IPS-11a (cell line): ENCODE data around the gene DPEP2NB.
"Not testable (repeated sequence)": the region's sequence is repeated elsewhere in the genome, so short reads cannot be mapped to it uniquely, and the experiment has no call there.

Source experiments
- H3K4me3 ChIP-seq: one replicate; pipeline ENCODE4 v1.5.1; 2013; ENCODE audit warnings: low read depth, low read length, control low read depth

Gene DPEP2NB

DNA sequence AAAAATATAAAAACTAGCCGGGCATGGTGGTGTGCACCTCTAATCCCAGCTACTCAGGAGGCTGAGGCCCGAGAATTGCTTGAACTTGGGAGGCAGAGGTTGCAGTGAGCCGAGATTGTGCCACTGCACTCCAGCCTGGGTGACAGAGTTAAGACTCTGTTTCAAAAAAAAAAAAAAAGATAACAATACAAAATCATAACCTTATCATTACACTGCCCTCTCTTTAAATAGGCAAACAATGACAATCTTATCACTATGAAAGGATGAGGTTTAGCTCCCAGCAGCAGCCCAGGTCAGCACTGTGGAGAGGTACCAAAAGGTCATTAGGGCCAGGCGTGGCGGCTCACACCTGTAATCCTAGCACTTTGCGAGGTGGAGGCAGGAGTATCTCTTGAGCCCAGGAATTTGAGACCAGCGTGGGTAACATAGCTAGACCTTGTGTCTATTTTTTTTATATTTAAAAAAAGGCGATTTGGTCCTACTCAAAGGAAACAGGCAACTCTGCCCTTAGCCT, 3.5 kb upstream of the DPEP2NB start:
- no peak overlapping the region for H3K4me3 ChIP-seq

DNA sequence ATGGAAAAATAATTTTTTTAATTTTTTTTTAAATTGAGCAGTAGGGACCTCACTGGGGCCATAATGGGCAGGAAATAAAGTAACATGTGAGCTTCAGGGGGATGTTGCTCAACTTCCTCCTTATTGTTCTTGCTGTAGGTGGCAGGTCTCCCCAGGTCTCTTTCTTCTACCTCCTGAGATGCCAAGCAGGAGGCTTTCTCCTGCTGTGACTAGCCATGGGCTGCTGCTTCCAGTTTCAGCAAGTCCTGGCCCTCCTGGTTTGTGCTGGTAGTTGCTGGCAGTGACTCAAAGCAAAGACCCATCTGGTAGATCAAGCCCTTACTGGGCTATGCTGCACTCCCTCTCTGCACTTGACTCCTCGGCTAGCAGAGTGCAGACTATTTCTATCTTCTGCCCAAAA, 2.3 kb downstream of the DPEP2NB start:
- H3K4me3 ChIP-seq: no peak overlapping the region

DNA sequence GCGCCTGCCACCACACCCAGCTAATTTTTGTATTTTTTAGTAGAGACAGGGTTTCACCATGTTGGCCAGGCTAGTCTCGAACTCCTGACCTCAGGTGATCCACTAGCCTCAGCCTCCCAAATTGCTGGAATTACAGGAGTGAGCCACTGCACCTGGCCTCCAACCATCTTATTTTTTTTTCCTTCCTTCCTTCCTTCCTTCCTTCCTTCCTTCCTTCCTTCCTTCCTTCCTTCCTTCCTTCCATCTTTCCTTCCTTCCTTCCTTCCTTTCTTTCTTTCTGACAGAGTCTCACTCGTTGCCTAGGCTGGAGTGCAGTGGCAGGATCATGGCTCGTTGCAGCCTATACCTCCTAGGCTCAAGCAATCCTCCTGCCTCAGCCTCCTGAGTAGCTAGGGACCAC, 5.8 kb downstream of the DPEP2NB start:
- H3K4me3 ChIP-seq: not testable (repeated sequence)

DNA sequence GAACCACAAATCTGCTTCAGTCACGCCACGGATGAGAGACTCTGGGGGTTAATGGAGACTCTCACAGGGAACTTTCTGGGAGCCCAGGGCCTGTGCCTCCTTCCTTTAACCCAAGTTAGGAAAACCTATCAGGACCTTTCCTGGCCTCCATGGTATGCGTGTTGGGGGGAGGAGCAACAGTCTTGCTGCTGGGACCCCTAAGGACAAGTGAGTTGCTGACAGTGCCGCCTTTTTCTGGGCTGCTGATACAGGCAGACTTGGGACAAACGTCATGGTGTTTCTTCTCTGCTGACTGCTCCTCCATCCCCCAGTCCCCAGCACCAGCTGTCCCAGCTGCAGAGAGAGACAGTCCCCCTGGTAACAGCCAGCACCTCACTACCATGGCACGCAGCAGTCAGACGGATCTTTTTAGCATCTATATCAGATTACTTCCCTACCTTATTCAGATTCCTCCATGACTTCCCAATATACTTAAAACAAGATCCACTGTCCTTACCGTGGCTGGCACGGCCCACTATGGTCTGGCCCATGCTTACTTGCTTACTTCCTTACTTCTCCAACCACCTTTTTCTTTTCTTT, 6.5 kb downstream of the DPEP2NB start:
- H3K4me3 ChIP-seq: no peak overlapping the region

DNA sequence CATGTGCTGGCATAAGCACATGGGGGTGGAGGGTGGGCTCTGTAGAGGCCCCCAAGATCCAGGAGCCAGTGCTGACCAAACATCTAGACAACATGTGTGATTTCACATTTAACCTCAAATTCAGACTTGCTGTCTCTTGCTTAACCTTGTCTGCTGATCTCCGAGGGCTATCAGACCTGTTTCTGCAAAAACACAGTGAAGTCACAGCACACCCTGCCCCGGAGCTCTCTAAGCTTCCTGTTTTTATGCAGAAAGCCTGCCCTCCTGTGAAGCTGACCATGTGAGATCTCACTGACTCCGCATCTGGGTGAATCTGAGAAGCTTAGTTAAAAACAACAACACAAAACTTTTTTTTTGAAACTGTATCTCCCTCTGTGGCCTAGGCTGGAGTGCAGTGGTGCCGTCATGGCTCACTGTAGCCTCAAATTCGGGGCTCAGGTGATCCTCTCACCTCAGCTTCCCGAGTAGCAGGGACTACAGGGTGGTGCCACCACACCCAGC, 9.9 kb downstream of the DPEP2NB start:
- no peak overlapping the region for H3K4me3 ChIP-seq

DNA sequence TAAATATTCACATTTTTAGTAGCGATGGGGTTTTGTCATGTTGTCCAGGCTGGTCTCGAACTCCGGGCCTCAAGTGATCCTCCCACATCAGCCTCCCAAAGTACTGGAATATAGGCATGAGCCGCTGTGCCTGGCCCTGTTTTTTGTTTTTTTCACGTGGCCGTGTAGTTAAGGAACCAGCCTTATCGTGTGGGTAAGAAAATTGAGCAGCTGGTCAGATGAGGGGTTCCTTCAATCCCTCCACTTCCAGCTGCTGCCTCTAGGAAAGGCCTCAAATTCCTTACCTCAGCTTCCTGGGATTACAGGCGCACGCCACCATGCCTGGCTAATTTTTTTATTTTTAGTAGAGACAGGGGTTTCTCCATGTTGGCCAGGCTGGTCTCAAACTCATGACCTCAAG, 10.5 kb downstream of the DPEP2NB start:
- H3K4me3 ChIP-seq: no peak overlapping the region

DNA sequence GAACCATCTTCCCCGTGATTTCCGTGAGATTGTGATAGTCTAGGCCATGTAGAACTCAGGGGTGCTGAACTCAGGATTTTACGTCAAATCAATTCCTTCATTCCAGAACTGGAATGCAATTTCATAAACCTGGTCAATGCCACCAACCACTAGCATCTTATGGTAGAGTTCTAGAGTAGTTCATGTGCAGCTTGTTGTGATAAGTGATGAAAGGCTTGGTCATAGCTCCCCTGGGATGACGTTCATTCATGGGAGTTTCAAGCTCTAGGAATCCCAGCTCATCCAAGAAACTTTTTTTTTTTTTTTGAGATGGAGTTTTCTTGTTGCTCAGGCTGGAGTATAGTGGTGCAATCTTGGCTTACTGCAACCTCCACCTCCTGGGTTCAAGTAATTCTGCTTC, 12.7 kb downstream of the DPEP2NB start:
- no peak overlapping the region for H3K4me3 ChIP-seq

DNA sequence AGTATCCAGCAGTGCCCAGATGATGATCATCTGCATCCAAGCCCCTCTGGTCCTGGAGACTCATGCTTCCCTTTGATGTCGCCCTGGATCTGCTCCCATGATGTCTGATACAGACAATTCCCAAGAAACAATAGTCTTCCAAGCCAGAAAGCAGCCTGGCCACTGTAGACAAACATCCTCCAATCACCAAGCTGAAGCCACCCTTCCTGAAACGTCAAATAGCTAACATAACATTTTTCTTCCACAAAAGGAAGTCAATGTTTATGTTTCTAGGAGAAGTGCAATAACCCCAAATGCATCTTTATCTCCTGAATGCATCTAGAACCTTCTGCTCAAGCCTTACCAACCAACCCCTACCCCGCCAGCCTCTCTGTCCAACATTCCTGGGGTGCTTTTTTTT, 15.3 kb downstream of the DPEP2NB start:
- no peak overlapping the region for H3K4me3 ChIP-seq

DNA sequence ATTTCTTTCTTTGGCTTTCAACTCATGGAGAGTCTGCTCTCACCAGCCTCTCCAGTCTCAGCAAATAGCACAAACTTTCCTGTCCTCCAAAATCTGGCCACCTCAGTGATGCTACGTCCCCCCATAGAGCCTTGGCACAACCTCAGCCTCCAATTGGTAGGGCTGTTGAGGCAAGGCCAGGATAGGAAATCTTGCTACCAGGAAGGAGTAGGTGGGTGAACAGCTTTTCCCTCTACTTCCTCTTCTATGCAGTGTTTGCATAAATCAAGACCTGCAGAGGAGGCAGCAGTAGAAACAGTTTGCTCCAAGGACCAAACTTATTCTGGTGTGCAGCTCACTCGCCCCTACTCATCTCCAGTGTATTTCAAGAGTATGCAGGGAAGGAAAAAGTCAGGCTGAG, 15.7 kb downstream of the DPEP2NB start:
- H3K4me3 ChIP-seq: no peak overlapping the region

DNA sequence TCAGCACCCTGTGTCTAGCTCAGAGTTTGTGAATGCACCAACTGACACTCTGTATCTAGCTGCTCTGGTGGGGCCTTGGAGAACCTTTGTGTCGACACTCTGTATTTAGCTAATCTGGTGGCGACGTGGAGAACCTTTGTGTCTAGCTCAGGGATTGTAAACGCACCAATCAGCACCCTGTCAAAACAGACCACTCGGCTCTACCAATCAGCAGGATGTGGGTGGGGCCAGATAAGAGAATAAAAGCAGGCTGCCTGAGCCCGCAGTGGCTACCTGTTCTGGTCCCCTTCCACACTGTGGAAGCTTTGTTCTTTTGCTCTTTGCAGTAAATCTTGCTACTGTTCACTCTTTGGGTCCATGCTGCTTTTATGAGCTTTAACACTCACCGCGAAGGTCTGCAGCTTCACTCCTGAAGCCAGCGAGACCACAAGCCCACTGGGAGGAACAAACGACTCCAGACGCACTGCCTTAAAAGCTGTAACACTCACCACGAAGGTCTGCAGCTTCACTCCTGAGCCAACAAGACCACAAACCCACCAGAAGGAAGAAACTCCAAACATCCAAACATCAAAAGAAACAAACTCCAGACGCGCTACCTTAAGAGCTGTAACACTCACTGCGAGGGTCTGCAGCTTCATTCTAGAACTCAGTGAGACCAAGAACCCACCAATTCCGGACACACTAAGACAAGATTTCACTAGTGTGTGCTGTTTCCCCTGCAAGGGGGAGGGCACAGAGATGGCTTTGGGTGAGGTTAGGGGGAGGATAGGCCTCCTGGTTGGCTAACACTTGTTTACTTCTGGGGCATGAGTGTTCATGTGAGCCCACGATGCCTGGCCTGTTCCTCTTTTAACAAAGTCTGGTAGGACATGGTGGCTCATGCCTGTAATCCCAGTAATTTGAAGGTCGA, 16.7 kb downstream of the DPEP2NB start, which contains the start of gene DPEP2:
Gene DPEP2 (minus strand): TSS at position 706 of the 910 bp plus-strand sequence. CDS start 6,272 bp downstream, outside the sequence.
- not testable (repeated sequence) for H3K4me3 ChIP-seq

DNA sequence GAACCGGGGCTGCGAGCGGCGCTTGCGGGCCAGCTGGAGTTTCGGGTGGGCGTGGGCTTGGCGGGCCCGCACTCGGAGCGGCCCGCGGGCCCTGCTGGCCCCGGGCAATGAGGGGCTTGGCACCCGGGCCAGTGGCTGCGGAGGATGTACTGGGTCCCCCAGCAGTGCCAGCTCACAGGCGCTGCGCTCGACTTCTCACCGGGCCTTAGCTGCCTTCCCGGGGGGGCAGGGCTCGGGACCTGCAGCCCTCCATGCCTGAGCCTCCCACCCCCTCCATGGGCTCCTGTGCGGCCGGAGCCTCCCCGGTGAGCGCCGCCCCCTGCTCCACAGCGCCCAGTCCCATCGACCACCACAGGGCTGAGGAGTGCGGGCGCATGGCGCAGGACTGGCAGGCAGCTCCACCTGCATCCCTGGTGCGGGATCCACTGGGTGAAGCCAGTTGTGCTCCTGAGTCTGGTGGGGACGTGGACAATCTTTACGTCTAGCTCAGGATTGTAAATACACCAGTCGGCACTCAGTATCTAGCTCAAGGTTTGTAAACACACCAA, 17.4 kb downstream of the DPEP2NB start:
- not testable (repeated sequence) for H3K4me3 ChIP-seq

DNA sequence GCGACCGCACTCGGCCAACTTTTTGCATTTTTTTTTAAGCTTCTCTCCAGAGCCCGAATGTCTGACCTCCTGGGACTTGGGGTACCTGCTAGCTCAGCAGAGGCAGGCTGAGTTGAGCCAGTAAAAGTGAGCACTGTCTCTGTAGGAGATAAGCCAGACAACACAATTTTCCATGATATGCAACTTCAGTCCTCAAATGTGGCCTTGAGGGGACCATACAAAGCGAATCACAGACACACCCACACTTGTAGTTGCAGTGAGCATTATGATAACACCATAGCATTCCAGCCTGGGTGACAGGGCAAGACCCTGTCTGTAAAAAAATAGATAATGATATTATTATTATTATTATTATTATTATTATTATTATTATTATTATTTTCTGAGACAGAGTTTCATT, 19.0 kb downstream of the DPEP2NB start:
- no peak overlapping the region for H3K4me3 ChIP-seq

DNA sequence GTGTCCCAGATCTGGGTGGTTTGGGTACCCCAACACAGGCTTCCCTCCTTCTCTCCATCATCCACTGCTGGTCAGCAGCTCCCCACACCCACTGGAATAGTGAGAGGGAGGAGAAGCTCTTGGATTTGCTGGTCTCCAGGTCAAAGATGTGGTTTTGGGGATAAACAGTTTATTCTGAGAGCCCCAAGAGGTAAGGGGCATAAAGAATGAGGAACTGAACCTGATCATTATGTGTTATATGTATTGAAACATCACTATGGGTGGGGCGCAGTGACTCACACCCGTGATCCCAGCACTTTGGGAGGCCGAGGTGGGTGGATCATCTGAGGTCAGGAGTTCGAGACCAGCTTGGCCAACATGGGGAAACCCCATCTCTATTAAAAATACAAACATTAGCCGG, 20.3 kb downstream of the DPEP2NB start:
- H3K4me3 ChIP-seq: no peak overlapping the region

DNA sequence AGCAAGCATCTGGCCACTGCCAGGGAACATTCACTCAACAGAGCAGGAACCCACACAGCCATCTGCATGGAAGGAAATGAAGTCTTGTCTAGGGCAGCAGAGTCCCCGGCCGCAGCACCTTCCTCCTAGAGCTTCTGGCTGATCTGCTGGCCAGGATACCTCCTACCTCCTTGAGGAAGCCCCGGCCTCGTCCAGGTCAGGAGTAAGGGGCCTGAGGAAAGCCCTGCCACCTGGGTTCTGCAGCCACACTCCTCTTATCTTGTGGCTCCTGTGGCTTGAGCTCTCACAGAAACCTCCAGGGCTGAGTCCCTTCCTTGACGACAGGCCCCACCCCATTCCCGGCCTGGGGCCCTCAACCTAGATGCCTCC, 21.7 kb downstream of the DPEP2NB start:
- H3K4me3 ChIP-seq: not testable (repeated sequence)

DNA sequence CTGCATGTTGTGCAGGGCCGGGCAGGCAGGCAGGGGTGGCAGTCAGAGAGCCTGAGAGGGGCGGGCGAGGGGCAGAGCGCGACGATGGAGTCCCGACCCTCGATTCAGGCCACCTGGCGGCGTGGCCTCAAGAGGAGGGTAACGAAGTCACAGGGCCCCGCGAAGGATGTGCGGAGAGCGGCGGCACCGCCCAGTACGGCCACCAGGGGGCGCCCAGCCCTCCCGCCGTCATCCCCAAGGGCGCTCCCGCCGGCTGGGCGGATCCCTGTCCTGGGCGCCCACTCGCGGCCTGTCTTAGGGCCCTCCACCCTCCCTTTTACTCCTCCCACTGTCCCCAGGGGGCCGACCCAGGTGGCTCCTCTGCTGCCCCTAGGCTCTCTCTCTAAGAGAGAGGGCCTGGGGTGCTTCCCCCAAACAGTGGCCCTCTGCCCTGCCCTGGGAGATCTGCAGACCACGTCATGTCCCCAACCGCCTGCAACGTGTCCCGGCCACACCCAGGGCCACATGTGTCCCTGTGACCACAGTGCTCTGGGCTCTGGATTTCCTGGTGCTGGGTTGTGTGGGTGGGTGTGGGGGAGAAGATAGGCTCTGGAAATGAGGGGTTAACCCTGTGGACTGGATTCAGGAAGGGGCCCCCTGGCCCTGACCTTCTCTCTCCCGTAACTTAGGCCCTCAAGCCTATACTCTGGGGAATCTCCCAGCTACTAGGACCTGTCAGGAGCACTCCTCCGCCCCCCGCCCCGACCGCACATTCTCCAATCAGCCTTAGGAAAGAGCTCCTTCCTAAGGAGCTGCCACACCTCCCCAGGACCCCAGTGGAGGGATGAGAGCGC, 22.3 kb downstream of the DPEP2NB start:
- no peak overlapping the region for H3K4me3 ChIP-seq

DNA sequence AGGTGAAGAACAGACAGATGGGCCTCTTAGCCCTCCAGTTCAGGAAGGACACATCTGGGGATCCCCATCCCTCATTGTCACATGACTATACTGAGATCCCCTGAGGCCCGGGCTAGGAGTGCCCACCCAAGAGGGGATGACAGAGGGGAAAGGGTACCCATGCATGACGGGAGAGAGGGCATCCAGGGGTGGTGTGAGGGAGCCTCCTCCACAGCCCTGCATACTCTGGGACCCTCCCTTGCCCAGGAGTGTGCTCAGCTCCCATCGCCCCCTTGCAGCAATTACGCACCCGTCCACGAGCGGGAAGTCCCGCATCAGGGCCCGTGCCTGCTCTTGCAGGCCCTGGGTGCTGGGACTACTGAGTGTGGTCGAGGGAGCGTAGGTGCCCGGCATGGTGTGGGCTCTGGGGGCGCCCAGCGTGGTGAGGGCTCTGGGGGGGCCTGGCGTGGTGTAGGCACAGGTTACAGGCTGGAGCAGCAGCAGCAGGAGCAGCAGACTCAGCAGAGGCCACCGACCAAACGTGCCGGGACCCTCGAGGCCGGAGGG, 23.0 kb downstream of the DPEP2NB start:
- H3K4me3 ChIP-seq: no peak overlapping the region

DNA sequence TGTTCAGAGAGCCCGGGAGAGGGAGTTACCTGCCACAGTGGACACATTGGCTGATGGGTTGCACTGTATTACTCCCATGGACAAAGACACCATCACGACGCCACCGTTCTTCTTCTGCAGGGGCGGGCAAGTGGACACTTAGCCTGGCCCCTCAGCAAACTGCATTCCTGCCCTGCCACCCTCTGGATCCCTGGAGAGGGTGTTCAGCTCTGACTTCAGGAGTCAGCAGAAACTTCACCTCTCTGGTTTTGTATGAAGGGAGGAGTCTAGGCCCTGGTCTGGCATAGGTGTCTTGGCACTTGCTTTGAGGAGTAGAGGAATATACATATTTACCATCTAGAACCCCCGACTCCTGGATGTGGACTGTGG, 25.7 kb downstream of the DPEP2NB start:
- H3K4me3 ChIP-seq: no peak overlapping the region

DNA sequence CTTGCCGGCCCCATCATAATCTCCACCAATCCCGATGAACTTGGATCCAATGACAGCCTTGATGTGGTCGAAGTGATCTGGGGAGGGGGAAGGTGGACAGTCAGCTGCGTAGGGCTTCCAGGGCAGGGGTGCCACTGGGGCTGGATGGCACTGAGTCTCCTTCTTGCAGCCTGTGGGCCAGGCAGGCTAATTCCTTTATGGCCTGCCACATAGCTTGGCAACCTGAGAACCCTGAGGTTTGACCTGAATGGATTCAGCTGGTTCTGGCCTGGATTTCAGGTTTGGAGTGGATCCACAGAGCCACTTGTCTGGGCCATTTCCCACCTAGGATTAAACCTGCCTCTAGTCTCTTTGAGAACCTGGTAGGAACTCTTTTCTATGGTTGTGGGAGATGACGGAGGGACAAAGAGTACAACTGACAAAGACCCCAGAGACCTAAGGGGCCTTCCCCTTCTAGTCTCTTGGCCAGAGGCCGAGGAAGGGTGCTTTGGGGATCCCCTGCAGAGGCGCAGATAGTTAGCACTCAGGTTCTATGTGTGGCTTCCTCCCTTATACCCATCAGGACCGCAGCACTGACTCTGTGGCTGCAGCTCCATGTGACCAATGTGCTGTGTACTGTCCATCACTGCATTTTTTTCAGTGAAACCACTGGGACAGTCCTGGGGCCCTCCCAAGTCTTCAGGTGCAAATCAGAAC, 26.2 kb downstream of the DPEP2NB start:
- no peak overlapping the region for H3K4me3 ChIP-seq

DNA sequence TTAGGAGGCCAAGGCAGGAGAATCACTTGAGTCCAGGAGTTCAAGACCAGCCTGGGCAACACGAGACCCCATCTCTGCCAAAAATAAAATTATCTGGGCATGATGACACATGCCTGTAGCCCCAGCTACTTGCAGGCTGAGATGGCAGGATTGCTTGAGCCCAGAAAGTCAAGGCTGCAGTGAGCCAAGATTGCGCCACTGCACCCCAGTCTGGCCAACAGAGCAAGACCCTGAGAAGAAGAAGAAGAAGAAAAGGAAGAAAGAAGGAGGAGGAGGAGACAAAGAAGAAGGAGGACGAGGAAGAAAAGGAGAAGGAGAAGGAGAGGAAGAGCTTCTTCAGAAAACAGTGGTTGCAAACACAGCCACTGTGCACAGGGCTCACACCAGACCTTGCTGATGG, 27.0 kb downstream of the DPEP2NB start:
- no peak overlapping the region for H3K4me3 ChIP-seq
